Ascending aorta (tissue), 2 donors: ENCODE results near the gene FAAH. TPM values are rescaled to one million over a fixed set of nuclear protein-coding genes. Genes with fewer than 3 reads are reported as not detected.
"Not testable (repeated sequence)": the region's sequence is repeated elsewhere in the genome, so short reads cannot be mapped to it uniquely, and the experiment has no call there.

ENCODE experiments used
- DNase-seq, 2 donors: peaks; one replicate each; pipeline ENCODE4 v3.0.0-alpha.2; 2019; ENCODE audit warnings: low spot score in 2 of 2
- H3K27ac ChIP-seq, 2 donors: fragments of 200-600 bp; sonication (generic); one replicate each; pipeline ENCODE4 v1.5.1; 2016 to 2017; ENCODE audit warnings: mild to moderate bottlenecking in 1 of 2
- H3K27me3 ChIP-seq: fragments of 200-600 bp; sonication (generic); one replicate; pipeline ENCODE4 v1.5.1; 2017
- H3K36me3 ChIP-seq, 2 donors: fragments of 200-600 bp; sonication (generic); one replicate each; pipeline ENCODE4 v1.5.1; 2016
- H3K4me1 ChIP-seq, 2 donors: fragments of 200-600 bp; sonication (generic); one replicate each; pipeline ENCODE4 v1.5.1; 2016 to 2017; ENCODE audit warnings: mild to moderate bottlenecking in 1 of 2
- H3K4me3 ChIP-seq, 2 donors: fragments of 200-600 bp; sonication (generic); one replicate each; pipeline ENCODE4 v1.5.1; 2016 to 2017; ENCODE audit warnings: mild to moderate bottlenecking in 1 of 2
- H3K9me3 ChIP-seq, 2 donors: fragments of 200-600 bp; sonication (generic); one replicate each; pipeline ENCODE4 v1.5.1; 2016
- intact Hi-C: fragments of 100-400 bp; cut with DNase I; formaldehyde crosslinking; loops from one replicate; pipeline ENCODE4 v1.15.1; 2023
- total RNA-seq: library from RNA; depleted of rRNA; stranded (reverse); fragments of >200 nt; gene quantifications from one replicate; pipeline ENCODE4 v1.1.0, GENCODE V29; 2016
- TF ChIP-seq, protein P1 (sequence below), 3 experiments: fragments of 200-600 bp in 2 of 3; fragments of 450-650 bp in 1 of 3; sonication (generic) in 2 of 3; IDR thresholded peaks; one replicate each; pipeline ENCODE4 v1.5.1; 2016 to 2019; ENCODE audit warnings: antibody characterized with exemption in 3 of 3, mild to moderate bottlenecking in 1 of 3, moderate library complexity in 1 of 3

Gene FAAH
- total RNA-seq, 1 donor from 2014 or later: 6.0 TPM

- Histone ChIP-seq H3K9me3 (no peaks in the 10 kb centered on the region), H3K27ac (no peak overlapping the region), H3K36me3 (peaks cover 58 to 72% of the 10 kb centered on the region in 2 donors), H3K27me3 (no peaks in the 10 kb centered on the region), H3K4me3 (no peak overlapping the region), H3K4me1 (no peaks in the 10 kb centered on the region)
- no peak for DNase-seq
- TF ChIP-seq, protein P1, sequence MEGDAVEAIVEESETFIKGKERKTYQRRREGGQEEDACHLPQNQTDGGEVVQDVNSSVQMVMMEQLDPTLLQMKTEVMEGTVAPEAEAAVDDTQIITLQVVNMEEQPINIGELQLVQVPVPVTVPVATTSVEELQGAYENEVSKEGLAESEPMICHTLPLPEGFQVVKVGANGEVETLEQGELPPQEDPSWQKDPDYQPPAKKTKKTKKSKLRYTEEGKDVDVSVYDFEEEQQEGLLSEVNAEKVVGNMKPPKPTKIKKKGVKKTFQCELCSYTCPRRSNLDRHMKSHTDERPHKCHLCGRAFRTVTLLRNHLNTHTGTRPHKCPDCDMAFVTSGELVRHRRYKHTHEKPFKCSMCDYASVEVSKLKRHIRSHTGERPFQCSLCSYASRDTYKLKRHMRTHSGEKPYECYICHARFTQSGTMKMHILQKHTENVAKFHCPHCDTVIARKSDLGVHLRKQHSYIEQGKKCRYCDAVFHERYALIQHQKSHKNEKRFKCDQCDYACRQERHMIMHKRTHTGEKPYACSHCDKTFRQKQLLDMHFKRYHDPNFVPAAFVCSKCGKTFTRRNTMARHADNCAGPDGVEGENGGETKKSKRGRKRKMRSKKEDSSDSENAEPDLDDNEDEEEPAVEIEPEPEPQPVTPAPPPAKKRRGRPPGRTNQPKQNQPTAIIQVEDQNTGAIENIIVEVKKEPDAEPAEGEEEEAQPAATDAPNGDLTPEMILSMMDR (IDR thresholded peaks at IDR 0.05): no peak
- intact Hi-C loops: no loop called here
Observed at GRCh38 chr1:46363121-46363520, 31.0 kb upstream of the FAAH start.

GRCh38 chr1:46364612-46365011 lies 29.5 kb upstream of the FAAH start:
- no peak overlapping the region for H3K4me3 ChIP-seq
- intact Hi-C loops: no loop called here
- TF ChIP-seq, protein P1 (IDR thresholded peaks at IDR 0.05): no peak
- no peaks in the 10 kb centered on the region for H3K9me3 ChIP-seq
- H3K27me3 ChIP-seq: no peaks in the 10 kb centered on the region
- peaks cover 53 to 63% of the 10 kb centered on the region in 2 donors for H3K36me3 ChIP-seq
- H3K27ac ChIP-seq: no peak overlapping the region
- no peaks in the 10 kb centered on the region for H3K4me1 ChIP-seq
- no peak for DNase-seq

DNA sequence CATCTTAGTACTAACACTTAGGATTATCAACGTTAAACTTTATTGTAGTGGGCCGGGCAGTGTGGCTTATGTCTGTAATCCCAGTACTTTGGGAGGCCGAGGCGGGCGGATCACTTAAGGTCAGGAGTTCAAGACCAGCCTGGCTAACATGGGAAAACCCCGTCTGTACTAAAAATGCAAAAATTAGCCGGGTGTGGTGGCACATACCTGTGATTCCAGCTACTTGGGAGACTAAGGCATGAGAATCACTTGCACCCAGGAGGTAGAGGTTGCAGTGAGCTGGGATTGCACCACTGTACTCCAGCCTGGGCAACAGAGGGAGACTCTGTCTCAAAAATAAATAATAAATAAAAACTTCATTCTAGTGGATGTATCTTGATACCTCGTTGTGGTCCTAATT lies 28.3 kb upstream of the FAAH start:
- H3K27ac ChIP-seq, H3K4me1 ChIP-seq, H3K9me3 ChIP-seq, H3K4me3 ChIP-seq, intact Hi-C loops, H3K27me3 ChIP-seq, DNase-seq: not testable (repeated sequence)
- H3K36me3 ChIP-seq: peaks cover 44 to 53% of the 10 kb centered on the region in 2 donors

DNA sequence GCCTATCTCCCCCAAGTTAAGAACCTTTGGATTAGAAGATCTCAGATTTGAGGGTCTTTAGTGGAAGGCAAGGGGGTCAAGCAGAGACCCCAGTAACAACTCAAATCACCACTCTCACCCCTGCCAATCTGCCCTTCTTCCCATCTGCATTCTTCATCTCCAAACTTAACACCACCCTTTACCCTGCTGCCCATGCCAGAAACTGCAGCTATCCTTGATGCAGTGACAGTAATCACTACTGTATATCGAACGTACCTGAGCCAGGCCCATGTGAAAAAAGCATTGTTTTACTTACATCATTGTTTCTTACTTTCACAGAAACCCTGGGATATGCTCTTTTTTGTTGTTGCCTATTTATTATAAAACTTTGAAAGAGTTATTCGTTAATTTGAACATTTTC lies 27.0 kb upstream of the FAAH start:
- Histone ChIP-seq H3K27me3 (no peaks in the 10 kb centered on the region), H3K4me1 (no peaks in the 10 kb centered on the region), H3K27ac (no peak overlapping the region), H3K36me3 (peaks cover 31 to 42% of the 10 kb centered on the region in 2 donors), H3K9me3 (no peaks in the 10 kb centered on the region), H3K4me3 (no peak overlapping the region)
- TF ChIP-seq, protein P1 (IDR thresholded peaks at IDR 0.05): no peak
- no peak for DNase-seq
- intact Hi-C loops: no loop called here

- H3K27me3 ChIP-seq, H3K27ac ChIP-seq, DNase-seq, intact Hi-C loops, H3K4me3 ChIP-seq, H3K9me3 ChIP-seq, H3K4me1 ChIP-seq: not testable (repeated sequence)
- H3K36me3 ChIP-seq: peaks cover 24 to 42% of the 10 kb centered on the region in 2 donors
Observed at GRCh38 chr1:46367701-46368100, 26.4 kb upstream of the FAAH start.

- Histone ChIP-seq H3K36me3 (peaks cover 15 to 33% of the 10 kb centered on the region in 2 donors), H3K4me1 (no peaks in the 10 kb centered on the region), H3K9me3 (no peaks in the 10 kb centered on the region), H3K4me3 (no peak overlapping the region), H3K27me3 (no peaks in the 10 kb centered on the region), H3K27ac (no peak overlapping the region)
- DNase-seq: no peak
- intact Hi-C loops: no loop called here
- TF ChIP-seq, protein P1 (IDR thresholded peaks at IDR 0.05): no peak
Observed at GRCh38 chr1:46368791-46369190, 25.3 kb upstream of the FAAH start.

DNA sequence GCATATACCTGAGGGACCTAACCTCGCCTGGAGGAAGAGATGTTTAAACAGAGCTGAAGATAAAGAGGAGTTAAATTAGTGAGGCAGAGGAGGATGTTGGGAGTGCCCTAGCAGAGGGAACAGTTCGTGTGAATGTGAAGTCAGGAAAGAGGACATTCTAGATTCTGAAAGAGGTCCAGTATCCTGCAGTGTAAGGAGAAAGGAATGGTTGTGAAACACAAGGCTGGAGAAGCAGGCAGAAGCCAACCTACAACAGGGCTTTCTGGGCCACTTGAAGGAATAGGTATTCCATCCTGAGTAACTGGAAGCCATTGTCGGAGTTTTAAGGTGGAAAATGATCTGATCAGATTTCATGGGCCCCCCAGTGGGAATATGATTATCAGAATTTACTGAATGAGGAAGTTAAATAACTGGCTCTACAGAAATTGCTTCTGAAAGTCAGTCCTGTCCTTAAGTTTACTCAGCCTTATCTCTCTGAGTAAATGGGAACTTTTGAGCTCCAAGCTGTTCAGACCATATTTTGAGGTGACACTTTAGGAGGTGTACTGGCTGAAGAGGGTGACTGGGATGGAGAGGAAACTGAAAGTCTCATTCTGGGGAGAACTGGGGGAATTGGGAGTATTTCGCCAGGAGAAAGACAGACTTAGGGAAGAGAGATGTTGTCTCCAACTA lies 24.4 kb upstream of the FAAH start:
- Histone ChIP-seq H3K4me1 (no peaks in the 10 kb centered on the region), H3K4me3 (no peak overlapping the region), H3K36me3 (peaks cover 8 to 28% of the 10 kb centered on the region in 2 donors), H3K27ac (no peak overlapping the region), H3K27me3 (no peaks in the 10 kb centered on the region), H3K9me3 (no peaks in the 10 kb centered on the region)
- intact Hi-C loops: no loop called here
- TF ChIP-seq, protein P1 (IDR thresholded peaks at IDR 0.05): no peak
- no peak for DNase-seq
